PC-3 (cell line): Measurements from ENCODE around the gene EYS. TPM values are rescaled to one million over a fixed set of nuclear protein-coding genes. Genes with fewer than 3 reads are reported as not detected.

ENCODE experiments used
- ATAC-seq: fragments of 200-7000 bp; cut with Tn5 transposase; 2 replicates; pipeline ENCODE4 v1.9.1; 2020; ENCODE audit warnings: mild to moderate bottlenecking, moderate library complexity
- BruUV-seq: library from RNA; stranded (reverse); fragments of 400-500 nt; replicated peaks from 2 replicates; lab custom pipeline; 2021; lab: Mats Ljungman, UMichigan
- CTCF ChIA-PET: fragments of 300-600 bp; sonication (Branson Sonifier 250); formaldehyde crosslinking; loops from one replicate; lab custom pipeline; 2022; ENCODE audit warnings: antibody characterized with exemption; lab: Charles Lee
- POLR2A ChIA-PET: fragments of 300-600 bp; sonication (Branson Sonifier 250); formaldehyde crosslinking; loops from one replicate; lab custom pipeline; 2022; ENCODE audit warnings: antibody characterized with exemption; ENCODE audit not compliant: unreplicated experiment; lab: Charles Lee
- DNase-seq: peaks from one replicate; pipeline ENCODE4 v3.0.0-alpha.2; 2015
- H2AFZ ChIP-seq: fragments of 300-600 bp; sonication (generic); 2 replicates; pipeline ENCODE4 v1.6.0; 2016; ENCODE audit warnings: antibody characterized with exemption, low read length
- H3F3A ChIP-seq: fragments of 300-600 bp; sonication (generic); one replicate; pipeline ENCODE4 v1.6.0; 2017; ENCODE audit warnings: antibody characterized with exemption, low read length, control low read depth, mild to moderate bottlenecking; ENCODE audit not compliant: unreplicated experiment
- H3K27ac ChIP-seq: fragments of 300-600 bp; sonication (generic); 2 replicates; pipeline ENCODE4 v1.5.1; 2016; ENCODE audit warnings: mild to moderate bottlenecking, low read length
- H3K27me3 ChIP-seq: fragments of 300-600 bp; sonication (generic); 2 replicates; pipeline ENCODE4 v1.6.1; 2016; ENCODE audit warnings: low read length, mixed read lengths
- H3K36me3 ChIP-seq: fragments of 300-600 bp; sonication (generic); 2 replicates; pipeline ENCODE4 v1.6.1; 2016; ENCODE audit warnings: low read depth, mixed run types, low read length, mixed read lengths
- H3K4me1 ChIP-seq: fragments of 300-600 bp; sonication (generic); 2 replicates; pipeline ENCODE4 v1.5.1; 2016; ENCODE audit warnings: low read length; ENCODE audit not compliant: insufficient read depth
- H3K4me2 ChIP-seq: fragments of 300-600 bp; sonication (generic); 2 replicates; pipeline ENCODE4 v1.6.0; 2016; ENCODE audit warnings: low read length
- H3K4me3 ChIP-seq: fragments of 300-600 bp; sonication (generic); 2 replicates; pipeline ENCODE4 v1.5.1; 2016; ENCODE audit warnings: mild to moderate bottlenecking, low read length, mixed read lengths
- H3K79me2 ChIP-seq: fragments of 300-600 bp; sonication (generic); 2 replicates; pipeline ENCODE4 v1.6.1; 2017; ENCODE audit warnings: low read length, mixed read lengths
- H3K9ac ChIP-seq: fragments of 300-600 bp; sonication (generic); 2 replicates; pipeline ENCODE4 v1.6.0; 2016; ENCODE audit warnings: mild to moderate bottlenecking, low read length
- H3K9me2 ChIP-seq: fragments of 300-600 bp; sonication (generic); replicated peaks from 2 replicates; pipeline ENCODE4 v1.6.1; 2016; ENCODE audit warnings: mixed run types, low read length, mixed read lengths
- H3K9me3 ChIP-seq: fragments of 300-600 bp; sonication (generic); 2 replicates; pipeline ENCODE4 v1.6.1; 2016; ENCODE audit warnings: low read length, mixed read lengths
- H4K20me1 ChIP-seq: fragments of 300-600 bp; sonication (generic); 2 replicates; pipeline ENCODE4 v1.6.1; 2016; ENCODE audit warnings: low read length, mixed read lengths
- EZH2 ChIP-seq: fragments of 300-600 bp; sonication (generic); IDR thresholded peaks from one replicate; pipeline ENCODE4 v1.6.1; 2017; ENCODE audit warnings: antibody characterized with exemption, mild to moderate bottlenecking, low read length; ENCODE audit not compliant: unreplicated experiment
- EZH2phosphoT487 ChIP-seq: fragments of 300-600 bp; sonication (generic); IDR thresholded peaks from 2 replicates; pipeline ENCODE4 v1.6.1; 2018; ENCODE audit warnings: mild to moderate bottlenecking, antibody characterized with exemption, low read length, borderline replicate concordance
- intact Hi-C: fragments of 100-400 bp; cut with micrococcal nuclease; formaldehyde crosslinking; loops from 2 replicates; pipeline ENCODE4 v1.9.0; 2023
- total RNA-seq: library from RNA; depleted of rRNA; stranded (reverse); fragments of >200 nt; gene quantifications from 2 replicates; pipeline ENCODE4 v1.2.3, GENCODE V29; 2014
- TF ChIP-seq, protein P1 (sequence below): fragments of 300-600 bp; sonication (generic); conservative IDR thresholded peaks from 2 replicates; pipeline ENCODE4 v1.5.1; 2017; ENCODE audit warnings: antibody characterized with exemption, low read depth, mild to moderate bottlenecking, low read length

The EYS gene
- total RNA-seq, 1 experiment from 2014 or later: 0.07 TPM

DNA sequence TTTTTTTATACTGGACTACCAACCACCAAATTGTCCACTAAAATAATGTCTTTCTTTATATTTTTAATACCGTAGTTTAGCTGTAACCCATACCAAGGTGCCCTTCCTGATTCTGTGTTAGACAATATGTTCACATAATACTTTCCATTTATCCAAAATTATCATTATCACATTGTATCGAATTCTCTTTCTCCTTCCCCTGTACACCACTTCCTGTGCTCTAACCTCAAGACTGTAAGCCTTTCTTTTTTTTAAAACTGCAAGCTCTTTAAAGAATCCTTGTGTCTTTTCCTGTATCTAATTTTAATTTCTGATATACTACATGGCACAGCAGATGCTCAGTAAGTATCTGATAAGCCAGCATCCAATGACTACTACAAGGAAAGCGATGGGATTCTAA, 917.5 kb downstream of the EYS start:
- Histone ChIP-seq H3K4me3 (no peak overlapping the region), H3F3A (no peaks in the 10 kb centered on the region), H3K79me2 (no peaks in the 10 kb centered on the region), H2AFZ (no peak overlapping the region), H3K36me3 (no peaks in the 10 kb centered on the region), H3K4me1 (no peaks in the 10 kb centered on the region), H3K4me2 (no peak overlapping the region), H3K27me3 (no peaks in the 10 kb centered on the region), H3K9me2 (no peaks in the 10 kb centered on the region), H3K27ac (no peak overlapping the region), H3K9ac (no peak overlapping the region), H3K9me3 (no peaks in the 10 kb centered on the region), H4K20me1 (no peaks in the 10 kb centered on the region)
- DNase-seq: no peak
- no TSS peak for BruUV-seq
- ChIA-PET POLR2A (no interaction called here), CTCF (no interaction called here)
- no peak for TF ChIP-seq EZH2phosphoT487
- TF ChIP-seq EZH2: no peak
- TF ChIP-seq, protein P1, sequence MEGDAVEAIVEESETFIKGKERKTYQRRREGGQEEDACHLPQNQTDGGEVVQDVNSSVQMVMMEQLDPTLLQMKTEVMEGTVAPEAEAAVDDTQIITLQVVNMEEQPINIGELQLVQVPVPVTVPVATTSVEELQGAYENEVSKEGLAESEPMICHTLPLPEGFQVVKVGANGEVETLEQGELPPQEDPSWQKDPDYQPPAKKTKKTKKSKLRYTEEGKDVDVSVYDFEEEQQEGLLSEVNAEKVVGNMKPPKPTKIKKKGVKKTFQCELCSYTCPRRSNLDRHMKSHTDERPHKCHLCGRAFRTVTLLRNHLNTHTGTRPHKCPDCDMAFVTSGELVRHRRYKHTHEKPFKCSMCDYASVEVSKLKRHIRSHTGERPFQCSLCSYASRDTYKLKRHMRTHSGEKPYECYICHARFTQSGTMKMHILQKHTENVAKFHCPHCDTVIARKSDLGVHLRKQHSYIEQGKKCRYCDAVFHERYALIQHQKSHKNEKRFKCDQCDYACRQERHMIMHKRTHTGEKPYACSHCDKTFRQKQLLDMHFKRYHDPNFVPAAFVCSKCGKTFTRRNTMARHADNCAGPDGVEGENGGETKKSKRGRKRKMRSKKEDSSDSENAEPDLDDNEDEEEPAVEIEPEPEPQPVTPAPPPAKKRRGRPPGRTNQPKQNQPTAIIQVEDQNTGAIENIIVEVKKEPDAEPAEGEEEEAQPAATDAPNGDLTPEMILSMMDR: no peak
- intact Hi-C loops: no loop called here
- ATAC-seq: no peak

DNA sequence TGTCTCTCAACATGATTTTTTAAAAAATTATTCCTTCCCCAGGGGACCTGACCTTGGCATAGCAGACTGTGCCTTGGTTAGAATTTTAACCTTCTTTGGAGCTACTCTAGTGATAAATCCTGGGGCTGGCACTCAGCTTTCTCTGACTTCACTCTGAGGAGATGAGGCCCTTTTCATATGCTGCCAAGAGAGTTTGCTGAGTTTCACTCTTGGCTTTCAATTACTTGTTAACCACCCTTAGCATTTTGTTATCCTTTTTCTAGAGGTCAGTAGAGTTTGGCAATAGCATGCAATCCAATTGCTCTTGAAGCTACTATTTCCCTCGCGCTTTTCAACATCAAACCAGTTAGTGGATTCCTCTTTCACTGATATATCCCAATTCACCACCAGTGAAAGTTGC, 920.3 kb downstream of the EYS start:
- Histone ChIP-seq H3K4me3 (no peak overlapping the region), H3K9ac (no peak overlapping the region), H2AFZ (no peak overlapping the region), H3K27me3 (no peaks in the 10 kb centered on the region), H3F3A (no peaks in the 10 kb centered on the region), H3K79me2 (no peaks in the 10 kb centered on the region), H4K20me1 (no peaks in the 10 kb centered on the region), H3K27ac (no peak overlapping the region), H3K9me2 (no peaks in the 10 kb centered on the region), H3K9me3 (no peaks in the 10 kb centered on the region), H3K4me2 (no peak overlapping the region), H3K4me1 (no peaks in the 10 kb centered on the region), H3K36me3 (no peaks in the 10 kb centered on the region)
- no peak for ATAC-seq
- ChIA-PET POLR2A (no interaction called here), CTCF (no interaction called here)
- TF ChIP-seq EZH2 (no peak), EZH2phosphoT487 (no peak)
- TF ChIP-seq, protein P1: no peak
- DNase-seq: no peak
- no TSS peak for BruUV-seq
- intact Hi-C loops: no loop called here

DNA sequence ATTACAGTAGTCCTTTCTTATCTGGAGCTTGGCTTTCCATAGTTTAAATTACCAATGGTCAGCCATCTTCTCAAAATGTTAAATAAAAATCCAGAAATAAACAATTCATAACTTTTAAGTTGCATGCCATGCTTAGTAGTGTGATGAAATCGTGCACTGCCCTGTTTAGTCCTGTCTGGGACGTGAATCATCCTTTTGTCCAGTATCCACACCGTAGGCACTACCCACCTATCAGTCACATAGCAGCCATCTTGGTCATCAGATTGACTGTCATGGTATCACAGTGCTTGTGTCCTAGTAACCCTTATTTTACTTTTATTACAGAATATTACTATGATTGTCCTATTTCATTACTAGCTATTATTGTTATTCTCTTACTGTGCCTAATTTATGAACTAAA, 924.1 kb downstream of the EYS start:
- peaks cover 8% of the 10 kb centered on the region; the same call in 1 of the 2 replicates for H3K4me1 ChIP-seq
- no peak for TF ChIP-seq EZH2phosphoT487
- no peak for TF ChIP-seq EZH2
- TF ChIP-seq, protein P1: no peak
- no peak overlapping the region for H3K9ac ChIP-seq
- ChIA-PET CTCF (no interaction called here), POLR2A (no interaction called here)
- H3K27me3 ChIP-seq: no peaks in the 10 kb centered on the region
- H3K4me2 ChIP-seq: no peak overlapping the region
- DNase-seq (no peak), ATAC-seq (no peak)
- H3K9me2 ChIP-seq: no peaks in the 10 kb centered on the region
- H3K27ac ChIP-seq: no peak overlapping the region
- no peak overlapping the region for H3K4me3 ChIP-seq
- no peak overlapping the region for H2AFZ ChIP-seq
- no peaks in the 10 kb centered on the region for H3K79me2 ChIP-seq
- no peaks in the 10 kb centered on the region for H3K9me3 ChIP-seq
- no TSS peak for BruUV-seq
- no peaks in the 10 kb centered on the region for H3K36me3 ChIP-seq
- intact Hi-C loops: no loop called here
- no peaks in the 10 kb centered on the region for H4K20me1 ChIP-seq
- no peaks in the 10 kb centered on the region for H3F3A ChIP-seq
